Esophagus muscularis mucosa (tissue), 4 donors: Measurements from ENCODE around the gene AFP. TPM values are rescaled to one million over a fixed set of nuclear protein-coding genes. Genes with fewer than 3 reads are reported as not detected.

Experiments
- DNase-seq: peaks from one replicate; pipeline ENCODE4 v3.0.0-alpha.2; 2017; ENCODE audit errors: extremely low spot score
- H3K27ac ChIP-seq, 4 donors: fragments of 200-600 bp; sonication (generic); replicated peaks in 1 of 4; 1 replicate in 3 of 4; 2 replicates in 1 of 4; pipeline ENCODE4 v1.5.1; 2016 to 2019; ENCODE audit warnings: mild to moderate bottlenecking in 1 of 4
- H3K27me3 ChIP-seq, 4 donors: fragments of 200-600 bp; sonication (generic); one replicate each; pipeline versions ENCODE4 v1.5.1 to v1.6.0; 2016 to 2019
- H3K36me3 ChIP-seq, 4 donors: fragments of 200-600 bp; sonication (generic); one replicate each; pipeline ENCODE4 v1.5.1; 2016 to 2019
- H3K4me1 ChIP-seq, 4 donors: fragments of 200-600 bp; sonication (generic); one replicate each; pipeline ENCODE4 v1.5.1; 2016 to 2019
- H3K4me3 ChIP-seq, 4 donors: fragments of 200-600 bp; sonication (generic); 1 replicate in 2 of 4; 2 replicates in 2 of 4; pipeline ENCODE4 v1.5.1; 2016 to 2019; ENCODE audit warnings: mild to moderate bottlenecking in 4 of 4, moderate library complexity in 1 of 4
- H3K9me3 ChIP-seq, 4 donors: fragments of 200-600 bp; sonication (generic); 1 replicate in 3 of 4; 2 replicates in 1 of 4; pipeline ENCODE4 v1.5.1; 2016 to 2019
- EP300 ChIP-seq: sonication (generic); formaldehyde crosslinking; IDR thresholded peaks from one replicate; pipeline ENCODE4 v1.6.1; 2017; ENCODE audit warnings: antibody characterized with exemption
- POLR2A ChIP-seq: fragments of 450-650 bp; IDR thresholded peaks from one replicate; pipeline ENCODE4 v1.6.1; 2017; ENCODE audit warnings: antibody characterized with exemption, moderate library complexity, mild to moderate bottlenecking, low read depth
- POLR2AphosphoS5 ChIP-seq, 2 donors: sonication (generic); formaldehyde crosslinking; IDR thresholded peaks; one replicate each; pipeline ENCODE4 v1.6.1; 2017; ENCODE audit warnings: antibody characterized with exemption in 2 of 2
- WGBS: methylation state at CpG from one replicate; pipeline ENCODE4 v1.1.5; 2018; 5-methylcytosine and 5-hydroxymethylcytosine counted together
- intact Hi-C: fragments of 100-400 bp; cut with DNase I; formaldehyde crosslinking; loops from one replicate; pipeline ENCODE4 v1.15.1; 2023
- total RNA-seq, 4 donors: library from RNA; depleted of rRNA; stranded (reverse); fragments of >200 nt; gene quantifications; one replicate each; pipeline versions ENCODE4 v1.1.0 to v1.2.1, GENCODE V29; 2016
- TF ChIP-seq, protein P1 (sequence below), 3 experiments: fragments of 200-600 bp in 2 of 3; fragments of 450-650 bp in 1 of 3; sonication (generic) in 2 of 3; IDR thresholded peaks; one replicate each; pipeline ENCODE4 v1.5.1; 2017 to 2019; ENCODE audit warnings: antibody characterized with exemption in 3 of 3, mild to moderate bottlenecking in 2 of 3, moderate library complexity in 1 of 3

AFP gene
- total RNA-seq, 4 donors from 2014 or later = not detected

DNA sequence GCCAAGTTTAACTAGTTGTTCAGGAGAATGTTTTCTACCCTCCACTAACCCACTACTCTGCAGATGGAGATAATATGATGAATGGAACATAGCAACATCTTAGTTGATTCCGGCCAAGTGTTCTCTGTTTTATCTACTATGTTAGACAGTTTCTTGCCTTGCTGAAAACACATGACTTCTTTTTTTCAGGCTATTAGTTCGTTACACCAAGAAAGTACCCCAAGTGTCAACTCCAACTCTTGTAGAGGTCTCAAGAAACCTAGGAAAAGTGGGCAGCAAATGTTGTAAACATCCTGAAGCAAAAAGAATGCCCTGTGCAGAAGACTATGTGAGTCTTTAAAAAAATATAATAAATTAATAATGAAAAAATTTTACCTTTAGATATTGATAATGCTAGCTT lies 18.7 kb upstream of the AFP start:
- no peaks in the 10 kb centered on the region for H3K9me3 ChIP-seq
- no peak overlapping the region for H3K4me3 ChIP-seq
- DNase-seq = no peak
- intact Hi-C loops = no loop called here
- no peaks in the 10 kb centered on the region for H3K4me1 ChIP-seq
- H3K36me3 ChIP-seq = no peaks in the 10 kb centered on the region
- H3K27ac ChIP-seq = no peak overlapping the region
- 82% methylated on average over 2 of the region's 2 CpGs for WGBS
- TF ChIP-seq, protein P1, sequence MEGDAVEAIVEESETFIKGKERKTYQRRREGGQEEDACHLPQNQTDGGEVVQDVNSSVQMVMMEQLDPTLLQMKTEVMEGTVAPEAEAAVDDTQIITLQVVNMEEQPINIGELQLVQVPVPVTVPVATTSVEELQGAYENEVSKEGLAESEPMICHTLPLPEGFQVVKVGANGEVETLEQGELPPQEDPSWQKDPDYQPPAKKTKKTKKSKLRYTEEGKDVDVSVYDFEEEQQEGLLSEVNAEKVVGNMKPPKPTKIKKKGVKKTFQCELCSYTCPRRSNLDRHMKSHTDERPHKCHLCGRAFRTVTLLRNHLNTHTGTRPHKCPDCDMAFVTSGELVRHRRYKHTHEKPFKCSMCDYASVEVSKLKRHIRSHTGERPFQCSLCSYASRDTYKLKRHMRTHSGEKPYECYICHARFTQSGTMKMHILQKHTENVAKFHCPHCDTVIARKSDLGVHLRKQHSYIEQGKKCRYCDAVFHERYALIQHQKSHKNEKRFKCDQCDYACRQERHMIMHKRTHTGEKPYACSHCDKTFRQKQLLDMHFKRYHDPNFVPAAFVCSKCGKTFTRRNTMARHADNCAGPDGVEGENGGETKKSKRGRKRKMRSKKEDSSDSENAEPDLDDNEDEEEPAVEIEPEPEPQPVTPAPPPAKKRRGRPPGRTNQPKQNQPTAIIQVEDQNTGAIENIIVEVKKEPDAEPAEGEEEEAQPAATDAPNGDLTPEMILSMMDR (IDR thresholded peaks at IDR 0.05) = no peak
- TF ChIP-seq POLR2A (no peak), POLR2AphosphoS5 (IDR thresholded peaks at IDR 0.05) (no peak), EP300 (no peak)
- H3K27me3 ChIP-seq = no peaks in the 10 kb centered on the region

DNA sequence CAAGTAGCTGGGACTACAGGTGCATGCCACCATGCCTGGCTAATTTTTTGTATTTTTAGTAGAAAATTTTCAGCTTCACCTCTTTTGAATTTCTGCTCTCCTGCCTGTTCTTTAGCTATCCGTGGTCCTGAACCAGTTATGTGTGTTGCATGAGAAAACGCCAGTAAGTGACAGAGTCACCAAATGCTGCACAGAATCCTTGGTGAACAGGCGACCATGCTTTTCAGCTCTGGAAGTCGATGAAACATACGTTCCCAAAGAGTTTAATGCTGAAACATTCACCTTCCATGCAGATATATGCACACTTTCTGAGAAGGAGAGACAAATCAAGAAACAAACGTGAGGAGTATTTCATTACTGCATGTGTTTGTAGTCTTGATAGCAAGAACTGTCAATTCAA lies 18.0 kb upstream of the AFP start:
- Histone ChIP-seq H3K27me3 (no peaks in the 10 kb centered on the region), H3K4me3 (no peak overlapping the region), H3K9me3 (no peaks in the 10 kb centered on the region), H3K4me1 (no peaks in the 10 kb centered on the region), H3K27ac (no peak overlapping the region), H3K36me3 (no peaks in the 10 kb centered on the region)
- TF ChIP-seq EP300 (no peak), POLR2A (no peak), POLR2AphosphoS5 (IDR thresholded peaks at IDR 0.05) (no peak)
- TF ChIP-seq, protein P1 (IDR thresholded peaks at IDR 0.05) = no peak
- intact Hi-C loops = no loop called here
- DNase-seq = no peak
- 86% methylated on average over 6 of the region's 6 CpGs for WGBS

GRCh38 chr4:73418677-73419076 lies 17.3 kb upstream of the AFP start:
- no peaks in the 10 kb centered on the region for H3K9me3 ChIP-seq
- intact Hi-C loops = no loop called here
- H3K27ac ChIP-seq = no peak overlapping the region
- TF ChIP-seq, protein P1 (IDR thresholded peaks at IDR 0.05) = no peak
- TF ChIP-seq POLR2A (no peak), EP300 (no peak), POLR2AphosphoS5 (IDR thresholded peaks at IDR 0.05) (no peak)
- WGBS = 58% methylated on average over 1 of the region's 1 CpG
- no peaks in the 10 kb centered on the region for H3K36me3 ChIP-seq
- H3K4me3 ChIP-seq = no peak overlapping the region
- H3K4me1 ChIP-seq = no peaks in the 10 kb centered on the region
- no peaks in the 10 kb centered on the region for H3K27me3 ChIP-seq
- no peak for DNase-seq

DNA sequence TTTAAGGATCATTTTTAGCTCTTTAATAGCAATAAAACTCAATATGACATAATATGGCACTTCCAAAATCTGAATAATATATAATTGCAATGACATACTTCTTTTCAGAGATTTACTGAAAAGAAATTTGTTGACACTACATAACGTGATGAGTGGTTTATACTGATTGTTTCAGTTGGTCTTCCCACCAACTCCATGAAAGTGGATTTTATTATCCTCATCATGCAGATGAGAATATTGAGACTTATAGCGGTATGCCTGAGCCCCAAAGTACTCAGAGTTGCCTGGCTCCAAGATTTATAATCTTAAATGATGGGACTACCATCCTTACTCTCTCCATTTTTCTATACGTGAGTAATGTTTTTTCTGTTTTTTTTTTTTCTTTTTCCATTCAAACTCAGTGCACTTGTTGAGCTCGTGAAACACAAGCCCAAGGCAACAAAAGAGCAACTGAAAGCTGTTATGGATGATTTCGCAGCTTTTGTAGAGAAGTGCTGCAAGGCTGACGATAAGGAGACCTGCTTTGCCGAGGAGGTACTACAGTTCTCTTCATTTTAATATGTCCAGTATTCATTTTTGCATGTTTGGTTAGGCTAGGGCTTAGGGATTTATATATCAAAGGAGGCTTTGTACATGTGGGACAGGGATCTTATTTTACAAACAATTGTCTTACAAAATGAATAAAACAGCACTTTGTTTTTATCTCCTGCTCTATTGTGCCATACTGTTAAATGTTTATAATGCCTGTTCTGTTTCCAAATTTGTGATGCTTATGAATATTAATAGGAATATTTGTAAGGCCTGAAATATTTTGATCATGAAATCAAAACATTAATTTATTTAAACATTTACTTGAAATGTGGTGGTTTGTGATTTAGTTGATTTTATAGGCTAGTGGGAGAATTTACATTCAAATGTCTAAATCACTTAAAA lies 16.6 kb upstream of the AFP start:
- intact Hi-C loops = no loop called here
- no peaks in the 10 kb centered on the region for H3K27me3 ChIP-seq
- no peak for TF ChIP-seq POLR2AphosphoS5 (IDR thresholded peaks at IDR 0.05)
- no peak for TF ChIP-seq EP300
- no peak for TF ChIP-seq POLR2A
- TF ChIP-seq, protein P1 (IDR thresholded peaks at IDR 0.05) = no peak
- no peaks in the 10 kb centered on the region for H3K4me1 ChIP-seq
- no peak overlapping the region for H3K27ac ChIP-seq
- 62% methylated on average over 7 of the region's 7 CpGs for WGBS
- H3K4me3 ChIP-seq = no peak overlapping the region
- DNase-seq = no peak
- H3K9me3 ChIP-seq = no peaks in the 10 kb centered on the region
- no peaks in the 10 kb centered on the region for H3K36me3 ChIP-seq
